SK-N-SH (cell line): Measurements from ENCODE around the gene PDIA5.

Source experiments
- EZH2phosphoT487 ChIP-seq: fragments of 200-600 bp; sonication (generic); IDR thresholded peaks from 2 replicates; pipeline ENCODE4 v1.6.1; 2017; ENCODE audit warnings: low read depth, mixed run types, mild to moderate bottlenecking, antibody characterized with exemption, moderate library complexity, borderline replicate concordance
- GATA2 ChIP-seq: sonication (generic); formaldehyde crosslinking; IDR thresholded peaks from 2 replicates; pipeline ENCODE4 v1.5.0; 2020; ENCODE audit warnings: mild to moderate bottlenecking, missing genetic modification reagents
- JUND ChIP-seq: IDR thresholded peaks from 2 replicates; pipeline ENCODE4 v1.4.0; 2012
- MAX ChIP-seq: IDR thresholded peaks from 2 replicates; pipeline ENCODE4 v1.4.0; 2012; ENCODE audit warnings: low read depth
- MEF2A ChIP-seq: IDR thresholded peaks from 2 replicates; pipeline ENCODE4 v1.4.0; 2012; ENCODE audit warnings: low read depth, borderline replicate concordance
- RAD21 ChIP-seq: IDR thresholded peaks from 2 replicates; pipeline ENCODE4 v1.6.1; 2012; ENCODE audit warnings: mild to moderate bottlenecking, low read length
- TF ChIP-seq, protein P1 (sequence below): fragments of 200-600 bp; sonication (generic); IDR thresholded peaks from 2 replicates; pipeline ENCODE4 v1.6.1; 2017; ENCODE audit warnings: antibody characterized with exemption, mild to moderate bottlenecking, moderate library complexity

GRCh38 chr3:123054109-123054778, 12.6 kb upstream of the PDIA5 start:
- TF ChIP-seq MEF2A = no peak
- TF ChIP-seq, protein P1, sequence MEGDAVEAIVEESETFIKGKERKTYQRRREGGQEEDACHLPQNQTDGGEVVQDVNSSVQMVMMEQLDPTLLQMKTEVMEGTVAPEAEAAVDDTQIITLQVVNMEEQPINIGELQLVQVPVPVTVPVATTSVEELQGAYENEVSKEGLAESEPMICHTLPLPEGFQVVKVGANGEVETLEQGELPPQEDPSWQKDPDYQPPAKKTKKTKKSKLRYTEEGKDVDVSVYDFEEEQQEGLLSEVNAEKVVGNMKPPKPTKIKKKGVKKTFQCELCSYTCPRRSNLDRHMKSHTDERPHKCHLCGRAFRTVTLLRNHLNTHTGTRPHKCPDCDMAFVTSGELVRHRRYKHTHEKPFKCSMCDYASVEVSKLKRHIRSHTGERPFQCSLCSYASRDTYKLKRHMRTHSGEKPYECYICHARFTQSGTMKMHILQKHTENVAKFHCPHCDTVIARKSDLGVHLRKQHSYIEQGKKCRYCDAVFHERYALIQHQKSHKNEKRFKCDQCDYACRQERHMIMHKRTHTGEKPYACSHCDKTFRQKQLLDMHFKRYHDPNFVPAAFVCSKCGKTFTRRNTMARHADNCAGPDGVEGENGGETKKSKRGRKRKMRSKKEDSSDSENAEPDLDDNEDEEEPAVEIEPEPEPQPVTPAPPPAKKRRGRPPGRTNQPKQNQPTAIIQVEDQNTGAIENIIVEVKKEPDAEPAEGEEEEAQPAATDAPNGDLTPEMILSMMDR = no peak
- TF ChIP-seq RAD21 = no peak
- TF ChIP-seq MAX = no peak
- TF ChIP-seq EZH2phosphoT487 = no peak
- TF ChIP-seq JUND = no peak
- TF ChIP-seq GATA2 (CRISPR knock-in tag) = no peak
